Naive thymus-derived CD4-positive, alpha-beta T cell (primary cell): ENCODE measurements around the gene ZNF213. TPM values are rescaled to one million over a fixed set of nuclear protein-coding genes. Genes with fewer than 3 reads are reported as not detected.
A peak's percentile ranks its signal among the peaks of the same experiment; 100 is the strongest.
"Not testable (repeated sequence)": the region's sequence is repeated elsewhere in the genome, so short reads cannot be mapped to it uniquely, and the experiment has no call there.

Experiments
- ATAC-seq: fragments of 150-1000 bp; cut with Tn5 transposase; 2 replicates; pipeline ENCODE4 v1.10.0; 2021; ENCODE audit warnings: mild to moderate bottlenecking, moderate library complexity
- CTCF ChIA-PET: fragments of 350-600 bp; sonication (Branson Sonifier 250); formaldehyde crosslinking; loops from one replicate; lab custom pipeline; 2021; ENCODE audit warnings: antibody characterized with exemption; lab: Charles Lee
- POLR2A ChIA-PET: fragments of 350-600 bp; sonication (Branson Sonifier 250); formaldehyde crosslinking; loops from one replicate; lab custom pipeline; 2021; ENCODE audit warnings: antibody characterized with exemption, inconsistent platforms; lab: Charles Lee
- DNase-seq, 9 donors: peaks; one replicate each; pipeline versions ENCODE4 v3.0.0 to v3.0.0-alpha.2; 2020 to 2022; ENCODE audit warnings: mixed read lengths in 1 of 9
- H3K27ac ChIP-seq: one replicate; pipeline ENCODE4 v1.7.0; 2013; ENCODE audit warnings: mild to moderate bottlenecking, low read depth, low read length, moderate library complexity
- H3K27me3 ChIP-seq, 2 donors: one replicate each; pipeline ENCODE4 v1.7.0; 2013; ENCODE audit warnings: low read length in 2 of 2, mild to moderate bottlenecking in 2 of 2, moderate library complexity in 2 of 2; ENCODE audit not compliant: control insufficient read depth in 2 of 2, insufficient read depth in 2 of 2
- H3K36me3 ChIP-seq, 3 experiments: 1 replicate in 2 of 3; 2 replicates in 1 of 3; pipeline ENCODE4 v1.7.0; 2013; ENCODE audit warnings: low read length in 3 of 3, mild to moderate bottlenecking in 3 of 3, moderate library complexity in 1 of 3; ENCODE audit not compliant: insufficient read depth in 3 of 3, control insufficient read depth in 2 of 3
- H3K4me1 ChIP-seq, 2 donors: one replicate each; pipeline ENCODE4 v1.7.0; 2013; ENCODE audit warnings: low read length in 2 of 2, mild to moderate bottlenecking in 2 of 2, moderate library complexity in 1 of 2; ENCODE audit not compliant: control insufficient read depth in 2 of 2, insufficient read depth in 2 of 2
- H3K4me3 ChIP-seq: 2 replicates; pipeline ENCODE4 v1.7.0; 2013; ENCODE audit warnings: mild to moderate bottlenecking, low read length
- H3K9me3 ChIP-seq, 3 experiments: 1 replicate in 2 of 3; 2 replicates in 1 of 3; pipeline ENCODE4 v1.7.0; 2013; ENCODE audit warnings: low read length in 3 of 3; ENCODE audit not compliant: control insufficient read depth in 2 of 3
- H3K27ac Mint-ChIP-seq, 9 donors: one replicate each; pipeline ENCODE4 v1.8.0; 2020 to 2022; ENCODE audit warnings: mixed read lengths in 9 of 9, mild to moderate bottlenecking in 8 of 9, moderate library complexity in 5 of 9, inconsistent platforms in 2 of 9
- H3K27me3 Mint-ChIP-seq, 5 donors: one replicate each; pipeline ENCODE4 v1.8.0; 2021 to 2022; ENCODE audit warnings: mixed read lengths in 5 of 5, mild to moderate bottlenecking in 1 of 5
- H3K36me3 Mint-ChIP-seq, 5 donors: one replicate each; pipeline ENCODE4 v1.8.0; 2020 to 2022; ENCODE audit warnings: mixed read lengths in 5 of 5, mild to moderate bottlenecking in 3 of 5, inconsistent platforms in 1 of 5
- H3K4me1 Mint-ChIP-seq, 7 donors: one replicate each; pipeline ENCODE4 v1.8.0; 2020 to 2022; ENCODE audit warnings: mixed read lengths in 7 of 7, mild to moderate bottlenecking in 3 of 7, inconsistent platforms in 1 of 7
- H3K4me3 Mint-ChIP-seq, 10 donors: one replicate each; pipeline ENCODE4 v1.8.0; 2020 to 2022; ENCODE audit warnings: mild to moderate bottlenecking in 10 of 10, mixed read lengths in 10 of 10, moderate library complexity in 6 of 10, inconsistent platforms in 2 of 10
- H3K9me3 Mint-ChIP-seq, 11 donors: one replicate each; pipeline ENCODE4 v1.8.0; 2020 to 2022; ENCODE audit warnings: mixed read lengths in 11 of 11, mild to moderate bottlenecking in 4 of 11, inconsistent platforms in 1 of 11, moderate library complexity in 1 of 11
- intact Hi-C, 2 donors: fragments of 100-400 bp; cut with micrococcal nuclease; formaldehyde crosslinking; loops; one replicate each; pipeline ENCODE4 v1.15.1; 2023
- polyA plus RNA-seq, 2 donors: library from polyadenylated mRNA; unstranded; fragments of 300-500 nt; fragmentation: Illumina TruSeq; gene quantifications; one replicate each; pipeline ENCODE4 v1.2.3, GENCODE V29; 2021
- total RNA-seq, 6 experiments: library from RNA in 5 of 6; stranded (reverse) in 5 of 6; gene quantifications; 1 replicate in 5 of 6; 2 replicates in 1 of 6; pipeline ENCODE4 v1.2.3 and lab custom pipeline; 2021 to 2026

The ZNF213 gene
- total and polyA plus RNA-seq, 7 experiments from 2014 or later, result 1.7 to 14.0 (median 6.5) TPM

- H3K27ac Mint-ChIP-seq, result no peak overlapping the region
Measured at GRCh38 chr16:3164121-3164991, 29.5 kb downstream of the ZNF213 start.

GRCh38 chr16:3165111-3165822, 30.4 kb downstream of the ZNF213 start:
- Mint-ChIP-seq H3K27me3 (peaks cover 0 to 27% (median 0%) of the 10 kb centered on the region in 5 donors), H3K36me3 (no peaks in the 10 kb centered on the region), H3K4me1 (peaks cover 9 to 24% (median 10%) of the 10 kb centered on the region in 7 donors), H3K27ac (peak overlapping the region; percentile 36 to 93 (median 71)), H3K9me3 (peaks cover 0 to 1% (median 0%) of the 10 kb centered on the region in 11 donors), H3K4me3 (peak overlapping the region; percentile 39 to 80 (median 58))
- ATAC-seq, result no peak
- Histone ChIP-seq H3K4me1 (peaks cover under 1 to 4% of the 10 kb centered on the region in 2 donors), H3K4me3 (no peak overlapping the region), H3K27me3 (no peaks in the 10 kb centered on the region), H3K27ac (peak overlapping the region; percentile 55), H3K36me3 (no peaks in the 10 kb centered on the region), H3K9me3 (no peaks in the 10 kb centered on the region)
- intact Hi-C loops, result loop anchor here in 1 of 2 donors (5.0 kb wide), 1 partner anchor 292 kb away; no protein-coding TSS in a partner anchor
- ChIA-PET POLR2A (interaction anchor here (0.6 to 1.8 kb wide), 14 partner anchors 11 to 441 kb away, joined by 3 to 5 read pairs (median 3); partner anchors contain the start of gene ZNF263), CTCF (interaction anchor here (0.9 to 2.4 kb wide), 5 partner anchors 28 to 133 kb away, joined by 3 to 13 read pairs (median 6); partner anchors contain the start of gene ZNF213)
- no peak for DNase-seq

More at GRCh38 chr16:3164121-3164991, 29.5 kb downstream of the ZNF213 start:
- peaks cover 10 to 26% (median 18%) of the 10 kb centered on the region in 7 donors for H3K4me1 Mint-ChIP-seq
- ATAC-seq (no peak), DNase-seq (no peak)
- Histone ChIP-seq H3K4me1 (peaks cover 0 to 9% of the 10 kb centered on the region in 2 donors), H3K27ac (no peak overlapping the region), H3K4me3 (no peak overlapping the region), H3K27me3 (no peaks in the 10 kb centered on the region), H3K36me3 (no peaks in the 10 kb centered on the region), H3K9me3 (no peaks in the 10 kb centered on the region)
- H3K27me3 Mint-ChIP-seq, result peaks cover 0 to 18% (median 0%) of the 10 kb centered on the region in 5 donors
- H3K4me3 Mint-ChIP-seq, result no peak overlapping the region
- H3K36me3 Mint-ChIP-seq, result peaks cover 0 to 3% (median 0%) of the 10 kb centered on the region in 5 donors
- intact Hi-C loops, result no loop called here
- POLR2A ChIA-PET, result interaction anchor here (0.7 to 8.5 kb wide), 8 partner anchors 7 to 119 kb away, joined by 3 to 95 read pairs (median 3); partner anchors contain the start of genes ZNF213 and ZNF263
- H3K9me3 Mint-ChIP-seq, result peaks cover 0 to 4% (median 0%) of the 10 kb centered on the region in 11 donors
- CTCF ChIA-PET, result interaction anchor here (0.9 to 2.4 kb wide), 2 partner anchors 28 to 35 kb away, joined by 3 to 13 read pairs; no protein-coding TSS in a partner anchor

GRCh38 chr16:3166505-3166886, 31.7 kb downstream of the ZNF213 start:
- Mint-ChIP-seq H3K9me3 (peaks cover 0 to 1% (median 0%) of the 10 kb centered on the region in 11 donors), H3K36me3 (no peaks in the 10 kb centered on the region), H3K27me3 (peaks cover 4 to 40% (median 8%) of the 10 kb centered on the region in 5 donors), H3K4me3 (no peak overlapping the region), H3K4me1 (peaks cover 17 to 27% (median 21%) of the 10 kb centered on the region in 7 donors), H3K27ac (peak overlapping the region in 2 of 9 donors; percentile 49 to 90)
- no peak overlapping the region for H3K27ac ChIP-seq
- POLR2A ChIA-PET, result interaction anchor here (0.7 to 1.8 kb wide), 8 partner anchors 14 to 291 kb away, joined by 3 to 4 read pairs (median 3); no protein-coding TSS in a partner anchor
- intact Hi-C loops, result loop anchor here (1.0 to 5.0 kb wide), 8 partner anchors 16 to 291 kb away; no protein-coding TSS in a partner anchor
- no peak for DNase-seq
- no peaks in the 10 kb centered on the region for H3K9me3 ChIP-seq
- H3K4me3 ChIP-seq, result no peak overlapping the region
- H3K27me3 ChIP-seq, result no peaks in the 10 kb centered on the region
- no peak for ATAC-seq
- no peaks in the 10 kb centered on the region for H3K36me3 ChIP-seq
- CTCF ChIA-PET, result interaction anchor here (0.9 to 2.4 kb wide), 4 partner anchors 9 to 134 kb away, joined by 3 to 13 read pairs (median 6); no protein-coding TSS in a partner anchor
- H3K4me1 ChIP-seq, result peaks cover 12 to 13% of the 10 kb centered on the region in 2 donors

GRCh38 chr16:3168729-3169128, 33.9 kb downstream of the ZNF213 start:
- intact Hi-C loops, result loop anchor here in 1 of 2 donors (5.0 kb wide), 1 partner anchor 289 kb away; no protein-coding TSS in a partner anchor
- Histone ChIP-seq H3K27me3 (peaks cover 0 to 12% of the 10 kb centered on the region in 2 donors), H3K4me1 (peaks cover 24% of the 10 kb centered on the region in 2 donors)
- H3K36me3 Mint-ChIP-seq, H3K4me3 Mint-ChIP-seq, DNase-seq, H3K36me3 ChIP-seq, H3K4me3 ChIP-seq, H3K9me3 Mint-ChIP-seq, ATAC-seq, H3K27ac ChIP-seq, H3K27ac Mint-ChIP-seq, H3K9me3 ChIP-seq: not testable (repeated sequence)
- POLR2A ChIA-PET, result interaction anchor here (0.8 to 2.8 kb wide), 6 partner anchors 11 to 112 kb away, joined by 3 to 12 read pairs (median 4); partner anchors contain the start of gene ZNF213
- peaks cover 12 to 52% (median 16%) of the 10 kb centered on the region in 5 donors for H3K27me3 Mint-ChIP-seq
- peaks cover 22 to 34% (median 31%) of the 10 kb centered on the region in 7 donors for H3K4me1 Mint-ChIP-seq
- CTCF ChIA-PET, result interaction anchor here (0.6 to 2.1 kb wide), 11 partner anchors 31 to 341 kb away, joined by 3 to 14 read pairs (median 3); partner anchors contain the start of genes ZNF213 and ZSCAN10

- Mint-ChIP-seq H3K27ac (peak overlapping the region in 2 of 9 donors; percentile 61 to 83), H3K9me3 (peaks cover 0 to 1% (median 0%) of the 10 kb centered on the region in 11 donors), H3K4me3 (peak overlapping the region; percentile 69 to 86 (median 82)), H3K36me3 (peaks cover 0 to 2% (median 0%) of the 10 kb centered on the region in 5 donors), H3K4me1 (peaks cover 24 to 41% (median 33%) of the 10 kb centered on the region in 7 donors), H3K27me3 (peaks cover 21 to 65% (median 29%) of the 10 kb centered on the region in 5 donors)
- ChIA-PET CTCF (interaction anchor here (1.1 to 1.9 kb wide), 4 partner anchors 41 to 135 kb away, joined by 3 to 8 read pairs (median 4); no protein-coding TSS in a partner anchor), POLR2A (interaction anchor here (0.7 to 4.4 kb wide), 11 partner anchors 8 to 120 kb away, joined by 3 to 23 read pairs (median 4); partner anchors contain the start of genes ZNF200 and ZNF213)
- H3K36me3 ChIP-seq, result no peaks in the 10 kb centered on the region
- H3K4me1 ChIP-seq, result peaks cover 30 to 39% of the 10 kb centered on the region in 2 donors
- peak in 1 of 9 donors; percentile 35 for DNase-seq
- peak; percentile 36 for ATAC-seq
- intact Hi-C loops, result loop anchor here (1.0 to 5.0 kb wide), 3 partner anchors 18 to 232 kb away; partner anchors contain the start of genes OR1F1 (in 2 of the 2), ZNF174 (in 1 of the 2) and ZSCAN32 (in 1 of the 2)
- no peak overlapping the region for H3K27ac ChIP-seq
- peak overlapping the region; percentile 46 for H3K4me3 ChIP-seq
- peaks cover 2 to 30% of the 10 kb centered on the region in 2 donors for H3K27me3 ChIP-seq
- H3K9me3 ChIP-seq, result no peaks in the 10 kb centered on the region
Measured at GRCh38 chr16:3170440-3171180, 35.8 kb downstream of the ZNF213 start.
